Measurements from ENCODE around the gene CACNA1S. TPM values are rescaled to one million over a fixed set of nuclear protein-coding genes. Genes with fewer than 3 reads are reported as not detected.

Gene CACNA1S
- total RNA-seq, 2 donors from 2014 or later = not detected

GRCh38 chr1:201131398-201131797 lies 19.2 kb upstream of the CACNA1S start:
- H3K4me3 Mint-ChIP-seq = no peak overlapping the region
- no peak for ATAC-seq (replicated peaks)
- H3K9me3 Mint-ChIP-seq = no peaks in the 10 kb centered on the region
- peaks cover 8% of the 10 kb centered on the region for H3K36me3 Mint-ChIP-seq (ENCODE audit: low read depth)
- H3K4me1 Mint-ChIP-seq = no peaks in the 10 kb centered on the region
- H3K27ac Mint-ChIP-seq = no peak overlapping the region
- peaks cover 6% of the 10 kb centered on the region for H3K27me3 Mint-ChIP-seq

GRCh38 chr1:201128962-201129361 lies 16.7 kb upstream of the CACNA1S start:
- no peak overlapping the region for H3K27ac Mint-ChIP-seq
- H3K36me3 Mint-ChIP-seq (ENCODE audit: low read depth) = no peaks in the 10 kb centered on the region
- H3K9me3 Mint-ChIP-seq = no peaks in the 10 kb centered on the region
- H3K27me3 Mint-ChIP-seq = peaks cover 14% of the 10 kb centered on the region
- H3K4me1 Mint-ChIP-seq = no peaks in the 10 kb centered on the region
- no peak overlapping the region for H3K4me3 Mint-ChIP-seq
- ATAC-seq (replicated peaks) = no peak

- H3K27ac Mint-ChIP-seq = no peak overlapping the region
- H3K27me3 Mint-ChIP-seq = peaks cover 17% of the 10 kb centered on the region
- H3K4me1 Mint-ChIP-seq = no peaks in the 10 kb centered on the region
- no peaks in the 10 kb centered on the region for H3K36me3 Mint-ChIP-seq (ENCODE audit: low read depth)
- no peaks in the 10 kb centered on the region for H3K9me3 Mint-ChIP-seq
- no peak for ATAC-seq (replicated peaks)
- no peak overlapping the region for H3K4me3 Mint-ChIP-seq
Measured at GRCh38 chr1:201128476-201128875, 16.2 kb upstream of the CACNA1S start.

- no peak for ATAC-seq (replicated peaks)
- no peaks in the 10 kb centered on the region for H3K4me1 Mint-ChIP-seq
Measured at GRCh38 chr1:201127755-201128455, 15.7 kb upstream of the CACNA1S start.

GRCh38 chr1:201126832-201127754 lies 14.9 kb upstream of the CACNA1S start, which contains the start of gene ASCL5:
Gene ASCL5, minus strand, starts transcription at chr1:201127184. Its CDS starts 11,812 bp downstream, at chr1:201115372.
- Mint-ChIP-seq H3K4me3 (no peak within 1 kb of the TSS), H3K27me3 (peaks cover 17% of the 10 kb centered on the region), H3K27ac (no peak within 1 kb of the TSS), H3K4me1 (no peaks in the 10 kb centered on the region), H3K9me3 (no peaks in the 10 kb centered on the region), H3K36me3 (ENCODE audit: low read depth) (no peaks in the 10 kb centered on the region)
- no peak for ATAC-seq (replicated peaks)

More at GRCh38 chr1:201127755-201128455, 15.7 kb upstream of the CACNA1S start:
- no peaks in the 10 kb centered on the region for H3K36me3 Mint-ChIP-seq (ENCODE audit: low read depth)
- no peak overlapping the region for H3K4me3 Mint-ChIP-seq
- no peaks in the 10 kb centered on the region for H3K9me3 Mint-ChIP-seq
- H3K27ac Mint-ChIP-seq = no peak overlapping the region
- peaks cover 17% of the 10 kb centered on the region for H3K27me3 Mint-ChIP-seq

GRCh38 chr1:201126463-201126831 lies 14.2 kb upstream of the CACNA1S start:
- Mint-ChIP-seq H3K9me3 (no peaks in the 10 kb centered on the region), H3K4me1 (no peaks in the 10 kb centered on the region)

GRCh38 chr1:201125800-201126199 lies 13.6 kb upstream of the CACNA1S start:
- Mint-ChIP-seq H3K36me3 (ENCODE audit: low read depth) (no peaks in the 10 kb centered on the region), H3K4me3 (no peak overlapping the region)

More at GRCh38 chr1:201126463-201126831, 14.2 kb upstream of the CACNA1S start:
- H3K36me3 Mint-ChIP-seq (ENCODE audit: low read depth) = no peaks in the 10 kb centered on the region
- ATAC-seq (replicated peaks) = no peak
- H3K4me3 Mint-ChIP-seq = no peak overlapping the region
- H3K27me3 Mint-ChIP-seq = peaks cover 17% of the 10 kb centered on the region
- no peak overlapping the region for H3K27ac Mint-ChIP-seq

GRCh38 chr1:201125019-201125418 lies 12.8 kb upstream of the CACNA1S start:
- ATAC-seq (replicated peaks) = no peak
- peaks cover 17% of the 10 kb centered on the region for H3K27me3 Mint-ChIP-seq
- H3K4me3 Mint-ChIP-seq = no peak overlapping the region
- H3K36me3 Mint-ChIP-seq (ENCODE audit: low read depth) = no peaks in the 10 kb centered on the region
- H3K9me3 Mint-ChIP-seq = no peaks in the 10 kb centered on the region
- H3K27ac Mint-ChIP-seq = no peak overlapping the region
- H3K4me1 Mint-ChIP-seq = no peaks in the 10 kb centered on the region

More at GRCh38 chr1:201125800-201126199, 13.6 kb upstream of the CACNA1S start:
- Mint-ChIP-seq H3K27ac (no peak overlapping the region), H3K9me3 (no peaks in the 10 kb centered on the region), H3K27me3 (peaks cover 17% of the 10 kb centered on the region), H3K4me1 (no peaks in the 10 kb centered on the region)
- no peak for ATAC-seq (replicated peaks)

GRCh38 chr1:201123866-201124265 lies 11.6 kb upstream of the CACNA1S start:
- no peaks in the 10 kb centered on the region for H3K36me3 Mint-ChIP-seq (ENCODE audit: low read depth)
- ATAC-seq (replicated peaks) = no peak
- H3K27ac Mint-ChIP-seq = no peak overlapping the region
- no peak overlapping the region for H3K4me3 Mint-ChIP-seq
- no peaks in the 10 kb centered on the region for H3K4me1 Mint-ChIP-seq
- peaks cover 17% of the 10 kb centered on the region for H3K27me3 Mint-ChIP-seq
- H3K9me3 Mint-ChIP-seq = no peaks in the 10 kb centered on the region

GRCh38 chr1:201122321-201122957 lies 10.2 kb upstream of the CACNA1S start:
- no peaks in the 10 kb centered on the region for H3K4me1 Mint-ChIP-seq
- peaks cover 11% of the 10 kb centered on the region for H3K27me3 Mint-ChIP-seq
- H3K27ac Mint-ChIP-seq = no peak overlapping the region
- no peaks in the 10 kb centered on the region for H3K9me3 Mint-ChIP-seq
- no peak overlapping the region for H3K4me3 Mint-ChIP-seq
- no peak for ATAC-seq (replicated peaks)
- H3K36me3 Mint-ChIP-seq (ENCODE audit: low read depth) = no peaks in the 10 kb centered on the region

GRCh38 chr1:201119206-201120197 lies 7.3 kb upstream of the CACNA1S start:
- Mint-ChIP-seq H3K4me3 (no peak overlapping the region), H3K4me1 (no peaks in the 10 kb centered on the region), H3K27ac (no peak overlapping the region), H3K27me3 (peaks cover 4% of the 10 kb centered on the region), H3K9me3 (no peaks in the 10 kb centered on the region), H3K36me3 (ENCODE audit: low read depth) (no peaks in the 10 kb centered on the region)
- no peak for ATAC-seq (replicated peaks)

GRCh38 chr1:201116091-201116490 lies 3.9 kb upstream of the CACNA1S start:
- Mint-ChIP-seq H3K36me3 (ENCODE audit: low read depth) (no peaks in the 10 kb centered on the region), H3K4me3 (no peak overlapping the region), H3K9me3 (no peaks in the 10 kb centered on the region)

GRCh38 chr1:201115390-201115937 lies 3.2 kb upstream of the CACNA1S start:
- no peaks in the 10 kb centered on the region for H3K4me1 Mint-ChIP-seq
- H3K27ac Mint-ChIP-seq = no peak overlapping the region
- H3K4me3 Mint-ChIP-seq = peak overlapping the region; percentile 86
- H3K36me3 Mint-ChIP-seq (ENCODE audit: low read depth) = no peaks in the 10 kb centered on the region
- ATAC-seq (replicated peaks) = no peak
- no peaks in the 10 kb centered on the region for H3K9me3 Mint-ChIP-seq
- H3K27me3 Mint-ChIP-seq = no peaks in the 10 kb centered on the region

More at GRCh38 chr1:201116091-201116490, 3.9 kb upstream of the CACNA1S start:
- Mint-ChIP-seq H3K27me3 (no peaks in the 10 kb centered on the region), H3K27ac (no peak overlapping the region), H3K4me1 (no peaks in the 10 kb centered on the region)
- ATAC-seq (replicated peaks) = no peak
